Measurements from ENCODE around the gene SERPINI1. TPM values are rescaled to one million over a fixed set of nuclear protein-coding genes. Genes with fewer than 3 reads are reported as not detected.
"Not testable (repeated sequence)": the region's sequence is repeated elsewhere in the genome, so short reads cannot be mapped to it uniquely, and the experiment has no call there.

SERPINI1 gene
- total RNA-seq, 1 experiment from 2014 or later, result 0.34 TPM

DNA sequence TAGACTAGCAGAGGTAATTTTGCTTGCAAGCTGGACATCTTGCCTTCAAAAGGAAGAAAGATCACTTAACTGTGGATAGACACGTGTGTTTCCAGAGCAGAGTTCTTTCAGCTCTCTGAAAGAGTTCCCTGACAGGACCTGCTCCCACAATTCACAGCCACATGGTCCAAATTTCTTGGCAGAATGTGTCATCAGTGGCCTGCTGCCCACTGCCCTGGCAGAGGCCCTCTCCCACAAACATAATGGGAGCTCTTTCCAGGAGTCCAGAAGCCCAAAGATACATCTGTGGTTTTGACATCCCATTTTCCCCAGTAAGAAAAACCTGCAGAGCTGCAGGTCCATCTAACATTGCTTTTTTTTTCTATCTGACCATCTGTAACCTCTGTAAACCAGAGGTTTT is 48.3 kb downstream of the SERPINI1 start:
- no peak overlapping the region for H3K4me3 ChIP-seq
- H3K27me3 ChIP-seq (replicated peaks), result no peaks in the 10 kb centered on the region
- DNase-seq (ENCODE audit: low read depth in 1 of 2, low spot score in 2 of 2), result no peak
- no peaks in the 10 kb centered on the region for H3K4me1 ChIP-seq (replicated peaks)
- no peaks in the 10 kb centered on the region for H3K9me3 ChIP-seq (replicated peaks)
- H3K27ac ChIP-seq, result no peak overlapping the region
- no peaks in the 10 kb centered on the region for H3K36me3 ChIP-seq

DNA sequence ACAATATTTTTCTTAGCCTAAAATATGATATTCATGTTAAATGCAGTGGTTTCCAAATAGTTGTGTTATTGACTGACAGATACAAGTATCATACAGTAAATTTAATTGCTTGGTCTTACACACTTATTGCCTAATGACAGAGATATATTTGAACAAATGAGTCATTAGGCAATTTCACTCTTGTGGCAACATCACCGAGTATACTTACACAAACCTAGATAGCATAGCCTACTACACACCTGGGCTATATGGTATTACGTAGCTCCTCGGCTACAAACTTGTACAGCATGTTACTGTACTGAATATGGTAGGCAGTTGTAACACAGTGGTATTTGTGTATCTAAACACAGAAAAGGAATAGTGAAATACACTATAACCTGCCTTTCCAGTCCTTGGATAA is 50.3 kb downstream of the SERPINI1 start:
- Histone ChIP-seq H3K9me3 (replicated peaks) (no peaks in the 10 kb centered on the region), H3K27ac (no peak overlapping the region), H3K4me1 (replicated peaks) (no peaks in the 10 kb centered on the region), H3K4me3 (no peak overlapping the region), H3K27me3 (replicated peaks) (no peaks in the 10 kb centered on the region), H3K36me3 (no peaks in the 10 kb centered on the region)
- no peak for DNase-seq (ENCODE audit: low read depth in 1 of 2, low spot score in 2 of 2)

DNA sequence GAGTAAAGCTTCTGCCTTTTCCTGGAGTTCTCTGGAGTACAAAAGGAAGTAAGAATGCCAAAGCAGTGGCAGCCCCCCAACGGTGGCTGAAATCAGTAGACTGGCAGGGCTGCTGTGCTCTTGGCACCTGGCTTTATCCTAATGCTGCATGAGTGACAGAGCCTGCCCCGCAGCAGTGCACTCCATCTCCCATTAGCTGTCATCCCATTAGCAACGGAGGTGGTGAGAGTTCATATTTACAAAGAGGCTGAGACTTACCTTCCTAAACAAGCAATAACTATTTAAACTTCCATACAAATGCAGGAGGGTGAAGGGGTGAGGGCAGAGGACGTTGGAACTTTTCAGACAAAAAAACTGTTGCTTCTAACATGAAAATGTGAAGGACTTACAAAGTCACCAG is 51.9 kb downstream of the SERPINI1 start:
- DNase-seq (ENCODE audit: low read depth in 1 of 2, low spot score in 2 of 2), result no peak
- H3K4me3 ChIP-seq, result no peak overlapping the region
- no peaks in the 10 kb centered on the region for H3K36me3 ChIP-seq
- H3K9me3 ChIP-seq (replicated peaks), result no peaks in the 10 kb centered on the region
- no peaks in the 10 kb centered on the region for H3K4me1 ChIP-seq (replicated peaks)
- no peak overlapping the region for H3K27ac ChIP-seq
- H3K27me3 ChIP-seq (replicated peaks), result no peaks in the 10 kb centered on the region

- Histone ChIP-seq H3K27ac (no peak overlapping the region), H3K4me3 (no peak overlapping the region), H3K9me3 (replicated peaks) (no peaks in the 10 kb centered on the region), H3K36me3 (no peaks in the 10 kb centered on the region), H3K27me3 (replicated peaks) (no peaks in the 10 kb centered on the region), H3K4me1 (replicated peaks) (no peaks in the 10 kb centered on the region)
- DNase-seq (ENCODE audit: low read depth in 1 of 2, low spot score in 2 of 2), result no peak
Observed at GRCh38 chr3:167798443-167798842, 62.9 kb downstream of the SERPINI1 start.

GRCh38 chr3:167808910-167809309 is 73.4 kb downstream of the SERPINI1 start:
- Histone ChIP-seq H3K9me3 (replicated peaks) (no peaks in the 10 kb centered on the region), H3K27me3 (replicated peaks) (no peaks in the 10 kb centered on the region), H3K4me3 (no peak overlapping the region), H3K36me3 (no peaks in the 10 kb centered on the region), H3K4me1 (replicated peaks) (no peaks in the 10 kb centered on the region), H3K27ac (no peak overlapping the region)
- no peak for DNase-seq (ENCODE audit: low read depth in 1 of 2, low spot score in 2 of 2)

GRCh38 chr3:167810236-167810635 is 74.7 kb downstream of the SERPINI1 start:
- Histone ChIP-seq H3K4me3 (no peak overlapping the region), H3K27ac (no peak overlapping the region), H3K9me3 (replicated peaks) (no peaks in the 10 kb centered on the region), H3K36me3 (no peaks in the 10 kb centered on the region), H3K27me3 (replicated peaks) (no peaks in the 10 kb centered on the region), H3K4me1 (replicated peaks) (no peaks in the 10 kb centered on the region)
- no peak for DNase-seq (ENCODE audit: low read depth in 1 of 2, low spot score in 2 of 2)

- Histone ChIP-seq H3K4me3 (no peak overlapping the region), H3K4me1 (replicated peaks) (no peaks in the 10 kb centered on the region), H3K9me3 (replicated peaks) (no peaks in the 10 kb centered on the region), H3K36me3 (no peaks in the 10 kb centered on the region), H3K27ac (no peak overlapping the region), H3K27me3 (replicated peaks) (no peaks in the 10 kb centered on the region)
- no peak for DNase-seq (ENCODE audit: low read depth in 1 of 2, low spot score in 2 of 2)
Observed at GRCh38 chr3:167811031-167811430, 75.5 kb downstream of the SERPINI1 start.

GRCh38 chr3:167813169-167814123 is 77.9 kb downstream of the SERPINI1 start:
- no peak for DNase-seq (ENCODE audit: low read depth in 1 of 2, low spot score in 2 of 2)
- Histone ChIP-seq H3K4me3 (no peak overlapping the region), H3K27ac (no peak overlapping the region), H3K4me1 (replicated peaks) (no peaks in the 10 kb centered on the region), H3K9me3 (replicated peaks) (no peaks in the 10 kb centered on the region), H3K36me3 (no peaks in the 10 kb centered on the region), H3K27me3 (replicated peaks) (no peaks in the 10 kb centered on the region)

DNA sequence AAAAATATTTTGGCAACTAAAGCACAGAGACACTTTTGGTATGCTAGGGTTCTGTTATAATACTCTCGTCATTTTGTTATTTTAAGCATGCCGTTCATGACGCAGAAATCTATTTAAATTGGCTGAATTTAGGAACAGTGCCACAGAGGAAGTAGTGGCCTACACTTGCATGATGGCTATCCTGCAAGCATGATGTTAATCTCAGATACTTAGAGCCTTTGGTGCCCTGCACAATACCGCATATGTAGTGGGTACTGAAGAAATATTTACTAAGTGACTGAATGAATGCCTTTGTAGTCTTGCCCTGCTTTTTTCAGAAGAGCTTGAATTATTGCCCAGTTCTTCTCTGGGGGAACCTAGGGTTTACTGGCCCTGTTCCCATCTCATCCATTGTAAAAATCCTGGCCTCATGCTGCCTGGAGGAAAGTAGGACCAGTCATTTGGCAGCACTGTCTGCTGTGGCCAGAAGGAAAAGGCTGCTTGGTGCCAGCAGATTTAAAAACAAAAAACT is 79.0 kb downstream of the SERPINI1 start:
- DNase-seq (ENCODE audit: low read depth in 1 of 2, low spot score in 2 of 2), result no peak
- Histone ChIP-seq H3K4me3 (no peak overlapping the region), H3K27ac (no peak overlapping the region), H3K9me3 (replicated peaks) (no peaks in the 10 kb centered on the region), H3K4me1 (replicated peaks) (no peaks in the 10 kb centered on the region), H3K36me3 (no peaks in the 10 kb centered on the region), H3K27me3 (replicated peaks) (no peaks in the 10 kb centered on the region)

DNA sequence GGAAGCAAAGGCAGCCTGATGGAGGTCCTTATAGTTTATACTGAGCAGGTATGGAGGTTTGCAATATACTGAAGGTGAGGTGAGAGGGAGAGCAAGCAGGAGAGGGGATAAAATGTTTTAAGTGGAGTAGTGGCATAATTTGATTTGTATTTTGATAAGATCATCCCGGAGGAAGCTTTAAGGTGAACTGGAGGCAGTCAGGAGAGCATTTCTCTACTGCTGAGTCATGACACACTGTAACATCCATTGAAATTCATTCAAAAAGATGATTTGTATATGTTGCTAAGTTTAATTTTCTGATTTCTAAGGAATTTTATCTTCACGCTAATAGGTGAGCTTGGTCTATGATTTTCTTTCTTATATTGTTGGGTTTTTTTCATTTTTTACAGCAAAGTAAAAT is 81.4 kb downstream of the SERPINI1 start:
- Histone ChIP-seq H3K27ac (no peak overlapping the region), H3K4me1 (replicated peaks) (no peaks in the 10 kb centered on the region), H3K9me3 (replicated peaks) (no peaks in the 10 kb centered on the region), H3K27me3 (replicated peaks) (no peaks in the 10 kb centered on the region), H3K4me3 (no peak overlapping the region), H3K36me3 (no peaks in the 10 kb centered on the region)
- DNase-seq (ENCODE audit: low read depth in 1 of 2, low spot score in 2 of 2), result no peak

DNA sequence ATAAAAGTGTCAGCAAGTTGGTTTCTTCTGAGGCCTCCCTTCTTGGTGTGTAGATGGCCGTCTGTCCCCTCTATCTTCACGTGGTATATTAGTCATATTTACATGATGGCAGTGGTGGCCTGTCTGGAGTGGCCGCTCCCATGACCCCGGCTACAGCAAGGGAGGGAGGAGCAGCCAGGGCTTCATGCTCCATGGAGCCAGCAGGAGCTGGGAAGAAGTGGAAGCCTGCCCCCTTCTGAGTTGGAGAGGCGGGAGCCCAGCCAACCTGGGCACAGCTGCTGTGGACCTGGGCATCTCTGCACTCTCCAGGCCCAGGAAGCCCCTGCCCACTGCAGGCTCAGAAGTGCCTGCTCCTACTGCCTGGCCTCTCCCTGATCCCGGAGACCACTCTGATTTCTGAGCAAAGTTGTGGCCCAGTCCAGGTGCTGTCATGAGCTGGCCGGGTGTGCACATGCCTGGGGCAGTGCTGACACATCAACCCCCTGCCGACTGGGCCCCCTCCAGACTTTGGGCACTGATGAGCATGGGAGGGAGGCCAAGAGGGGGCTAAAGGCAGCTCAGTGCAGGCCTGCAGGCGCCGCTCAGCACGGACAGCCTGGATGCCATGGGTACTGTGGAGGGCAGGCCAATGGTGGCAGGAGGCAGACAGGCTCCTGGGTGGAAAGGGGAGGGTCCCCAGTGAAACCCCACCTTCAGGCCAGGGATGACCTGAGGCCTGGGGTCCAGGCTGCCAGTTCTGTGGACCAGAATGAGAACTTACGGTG is 84.8 kb downstream of the SERPINI1 start:
- no peak for DNase-seq (ENCODE audit: low read depth in 1 of 2, low spot score in 2 of 2)
- Histone ChIP-seq H3K4me3 (no peak overlapping the region), H3K9me3 (replicated peaks) (no peaks in the 10 kb centered on the region), H3K4me1 (replicated peaks) (no peaks in the 10 kb centered on the region), H3K36me3 (no peaks in the 10 kb centered on the region), H3K27me3 (replicated peaks) (no peaks in the 10 kb centered on the region), H3K27ac (no peak overlapping the region)

DNA sequence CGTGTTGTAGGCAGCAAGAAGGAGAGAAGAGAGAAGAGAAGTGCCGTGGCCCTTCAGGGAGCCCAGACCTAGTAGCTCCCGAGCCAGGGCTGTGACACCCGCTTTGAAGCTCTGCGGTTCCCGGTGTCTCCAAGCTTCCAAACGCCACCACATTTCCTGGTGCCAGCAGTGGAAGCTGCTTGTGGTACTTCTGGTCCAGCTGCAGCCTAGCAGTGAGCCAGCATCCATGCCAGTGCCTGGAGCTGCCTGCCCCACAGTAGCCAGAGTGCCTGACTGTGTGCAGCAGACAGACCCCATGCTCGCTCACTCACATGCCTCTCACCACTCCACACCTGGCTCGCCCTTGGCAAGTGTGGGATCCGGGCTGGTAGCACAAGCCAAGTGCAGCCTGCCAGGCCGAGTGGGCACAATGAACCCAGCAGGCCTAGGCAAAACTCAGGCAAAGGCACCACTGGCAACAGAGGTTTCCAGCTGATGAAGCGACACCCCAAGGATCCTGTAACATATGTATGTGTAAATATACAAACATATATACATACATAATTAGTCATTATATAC is 85.8 kb downstream of the SERPINI1 start:
- no peaks in the 10 kb centered on the region for H3K36me3 ChIP-seq

GRCh38 chr3:167823738-167824137 is 88.2 kb downstream of the SERPINI1 start:
- H3K27ac ChIP-seq, result no peak overlapping the region
- no peak for DNase-seq (ENCODE audit: low read depth in 1 of 2, low spot score in 2 of 2)
- H3K27me3 ChIP-seq (replicated peaks), result no peaks in the 10 kb centered on the region
- H3K4me1 ChIP-seq (replicated peaks), result no peaks in the 10 kb centered on the region
- no peak overlapping the region for H3K4me3 ChIP-seq
- no peaks in the 10 kb centered on the region for H3K9me3 ChIP-seq (replicated peaks)
- no peaks in the 10 kb centered on the region for H3K36me3 ChIP-seq

More for the DNA sequence above, 85.8 kb downstream of the SERPINI1 start:
- Histone ChIP-seq H3K27me3 (replicated peaks) (no peaks in the 10 kb centered on the region), H3K9me3 (replicated peaks) (no peaks in the 10 kb centered on the region), H3K4me3 (no peak overlapping the region), H3K4me1 (replicated peaks) (no peaks in the 10 kb centered on the region), H3K27ac (no peak overlapping the region)
- no peak for DNase-seq (ENCODE audit: low read depth in 1 of 2, low spot score in 2 of 2)

DNA sequence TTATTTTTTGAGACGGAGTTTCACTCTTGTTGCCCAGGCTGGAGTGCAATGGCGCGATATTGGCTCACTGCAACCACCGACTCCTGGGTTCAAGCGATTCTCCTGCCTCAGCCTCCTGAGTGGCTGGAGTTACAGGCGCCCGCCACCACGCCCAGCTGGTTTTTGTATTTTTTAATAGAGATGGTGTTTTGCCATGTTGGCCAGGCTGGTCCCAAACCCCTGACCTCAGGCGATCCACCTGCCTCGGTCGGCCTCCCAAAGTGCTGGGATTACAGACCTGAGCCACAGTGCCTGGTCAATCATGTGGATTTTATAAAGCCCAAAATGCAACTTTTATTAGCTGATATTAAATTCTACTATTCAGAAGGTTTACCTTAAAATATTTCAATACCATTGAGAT is 92.1 kb downstream of the SERPINI1 start:
- not testable (repeated sequence) for H3K27me3 ChIP-seq (replicated peaks); H3K27ac ChIP-seq; DNase-seq (ENCODE audit: low read depth in 1 of 2, low spot score in 2 of 2); H3K36me3 ChIP-seq; H3K4me3 ChIP-seq; H3K4me1 ChIP-seq (replicated peaks); H3K9me3 ChIP-seq (replicated peaks)
